Measurements from ENCODE around the gene SCN4A.

Gene SCN4A

GRCh38 chr17:63954402-63955063 lies 18.2 kb downstream of the SCN4A start:
- no peak for DNase-seq

DNA sequence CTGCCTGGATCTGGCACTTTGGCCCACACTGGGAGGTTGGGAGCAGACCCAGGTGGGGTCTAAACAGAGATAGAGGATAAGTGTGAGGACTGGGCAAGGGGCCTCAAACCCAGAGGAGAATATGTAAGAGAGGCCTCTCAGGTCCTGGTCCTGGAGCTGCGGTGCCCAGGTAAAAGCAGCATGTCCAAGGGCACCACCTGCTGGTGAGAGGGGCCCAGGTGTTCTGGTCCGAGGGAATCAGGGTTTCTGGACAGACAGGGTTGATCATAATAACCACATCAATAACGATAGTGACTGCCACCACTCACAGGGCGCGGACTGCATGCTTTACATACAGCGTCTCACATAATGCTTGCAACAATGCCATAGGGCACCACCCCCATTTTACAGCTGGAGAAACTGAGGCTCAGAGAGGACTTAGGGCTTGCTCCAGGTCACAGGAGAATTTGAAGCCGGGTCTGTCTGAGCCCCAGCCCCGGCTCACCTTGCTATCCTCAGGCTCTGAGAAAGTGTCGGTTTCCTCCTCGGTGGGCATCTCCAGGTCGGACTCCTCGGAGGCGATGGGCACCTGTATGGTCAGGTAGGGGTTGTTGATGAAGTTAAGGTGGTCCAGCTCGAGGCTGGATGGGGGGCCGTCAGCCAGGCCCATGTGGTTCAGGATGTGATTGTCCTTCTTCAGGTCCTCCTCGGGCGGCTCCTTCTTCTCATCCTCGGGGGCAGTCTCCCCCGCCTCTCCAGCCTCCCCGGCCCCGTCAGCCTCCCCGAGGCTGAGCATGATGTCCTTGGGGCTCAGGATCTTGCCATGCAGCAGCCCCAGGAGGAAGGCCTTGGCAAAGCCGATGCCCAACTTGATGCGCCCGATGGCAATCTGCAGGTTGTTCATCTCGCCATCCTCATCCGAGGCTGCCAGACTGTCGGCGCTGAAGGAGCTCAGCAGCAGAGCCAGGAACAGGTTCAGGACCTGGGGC lies 21.5 kb downstream of the SCN4A start:
- no peak for DNase-seq

GRCh38 chr17:63949576-63950250 lies 23.0 kb downstream of the SCN4A start:
- no peak for DNase-seq

DNA sequence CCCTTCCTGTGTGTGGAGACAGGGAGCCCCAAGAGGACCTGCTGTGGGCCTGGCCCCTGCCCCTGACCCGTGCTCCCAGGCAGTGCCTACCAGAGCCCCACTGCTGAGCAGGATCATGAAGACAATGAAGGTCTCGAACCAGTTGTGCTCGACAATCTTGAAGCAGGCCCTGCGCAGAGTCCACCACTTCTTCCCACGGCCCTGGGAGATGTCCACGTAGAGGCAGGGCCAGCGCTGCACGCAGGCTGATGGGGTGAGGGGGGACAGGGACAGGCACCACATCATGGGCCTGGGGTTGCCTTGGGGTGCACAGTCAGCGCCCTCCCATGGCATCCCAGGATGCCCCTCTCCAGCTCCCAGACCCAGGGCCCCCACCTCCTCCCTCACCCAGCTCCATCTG lies 24.2 kb downstream of the SCN4A start:
- no peak for DNase-seq

DNA sequence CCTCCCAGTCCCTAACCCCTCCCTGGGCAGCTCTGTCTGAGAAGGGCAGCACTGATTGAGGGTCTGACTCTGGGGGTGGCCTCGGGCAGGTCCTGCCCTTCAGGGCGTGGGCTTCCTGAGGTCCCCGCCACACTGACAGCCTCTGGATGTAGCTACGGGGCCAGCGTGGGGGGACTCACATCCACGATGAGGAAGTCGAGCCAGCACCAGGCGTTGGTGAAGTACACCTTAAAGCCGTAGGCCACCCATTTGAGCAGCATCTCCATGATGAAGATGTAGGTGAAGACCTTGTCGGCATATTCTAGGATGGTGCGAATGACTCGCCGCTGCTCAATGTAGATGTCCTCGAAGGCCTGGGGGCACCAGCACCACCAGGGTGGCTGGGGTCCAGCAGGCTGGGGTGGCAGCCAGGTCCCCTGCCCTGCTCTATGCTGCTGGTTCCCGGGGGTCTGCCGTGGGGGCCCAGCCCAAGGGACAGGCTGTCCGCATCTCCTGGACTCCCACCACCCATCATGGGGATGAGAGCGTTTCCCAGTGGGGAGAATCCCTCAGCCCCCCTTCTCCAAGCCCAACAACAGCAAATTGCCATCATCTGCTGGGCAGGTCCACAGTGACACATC lies 24.9 kb downstream of the SCN4A start:
- no peak for DNase-seq

DNA sequence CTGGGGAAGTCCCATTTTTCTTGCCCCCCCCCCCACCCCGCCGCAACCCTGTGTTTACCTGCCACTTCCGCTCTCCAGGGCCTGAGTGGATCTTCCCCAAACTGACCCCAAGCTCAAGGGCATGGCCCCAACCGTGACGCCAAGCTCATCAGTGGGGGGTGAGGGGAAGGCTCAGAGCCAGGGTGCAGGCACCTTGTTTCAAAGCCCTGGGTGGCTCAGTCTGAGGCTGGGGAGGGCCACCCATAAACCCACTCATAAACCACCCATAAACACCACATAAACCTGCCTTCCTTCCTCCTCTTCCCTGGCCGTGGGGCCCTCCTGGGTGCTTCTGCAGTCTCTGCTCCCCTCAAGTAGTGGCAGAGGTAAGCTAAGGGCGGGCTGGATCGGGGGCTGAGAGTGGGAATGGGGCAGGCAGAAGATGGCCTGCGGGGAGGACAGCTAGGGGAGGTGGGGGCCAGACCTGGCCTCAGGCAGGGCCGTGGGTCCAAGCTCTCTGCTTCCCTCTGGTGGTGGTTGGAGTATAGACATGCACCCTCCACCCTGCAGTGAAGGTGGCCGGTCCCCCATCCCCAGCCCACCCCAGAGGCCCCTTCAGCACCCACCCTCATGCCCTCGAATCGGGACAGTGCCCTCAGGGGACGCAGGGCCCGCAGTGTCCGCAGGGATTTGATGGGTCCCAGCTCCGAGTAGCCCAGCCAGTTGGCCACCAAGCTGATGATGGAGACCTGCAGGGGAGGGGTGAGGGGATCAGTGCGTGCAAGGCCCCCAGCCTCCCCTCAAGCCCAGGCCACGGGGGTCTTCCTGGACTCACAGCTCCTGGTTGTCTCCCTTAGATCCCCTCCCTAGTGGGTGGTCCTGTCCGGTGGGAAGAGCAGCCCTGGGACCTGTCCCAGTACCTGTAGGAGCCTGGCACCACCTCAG lies 26.0 kb downstream of the SCN4A start:
- DNase-seq = no peak

- no peak for DNase-seq
These were observed 26.8 kb downstream of the SCN4A start for GRCh38 chr17:63945784-63946439.

- DNase-seq = no peak
These were observed 27.8 kb downstream of the SCN4A start for GRCh38 chr17:63944736-63945499.

DNA sequence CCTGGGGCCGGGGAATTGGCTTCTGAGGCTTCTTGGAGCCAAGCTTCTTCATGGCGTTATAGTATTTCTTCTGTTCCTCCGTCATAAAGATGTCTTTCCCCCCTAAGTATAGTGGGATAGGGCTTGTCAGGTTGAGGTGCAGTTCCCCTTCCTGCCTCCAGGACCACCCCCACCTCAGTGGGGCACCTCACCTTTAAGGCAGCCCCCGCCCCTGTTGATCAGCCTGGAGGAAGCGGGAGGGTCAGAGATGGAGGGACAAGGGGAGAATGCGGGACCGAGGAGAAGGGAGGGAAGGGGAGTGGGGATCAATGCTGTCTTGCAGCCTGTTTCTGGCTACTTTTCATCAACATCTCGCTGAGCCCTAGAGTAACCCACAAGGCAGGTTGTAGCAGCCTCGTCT lies 29.0 kb downstream of the SCN4A start:
- no peak for DNase-seq

- DNase-seq = no peak
These were observed 30.3 kb downstream of the SCN4A start for GRCh38 chr17:63942309-63942985.

- DNase-seq = no peak
These were observed 31.0 kb downstream of the SCN4A start for GRCh38 chr17:63941751-63942150.

GRCh38 chr17:63941162-63941561 lies 31.6 kb downstream of the SCN4A start:
- DNase-seq = no peak

- DNase-seq = no peak
These were observed 32.1 kb downstream of the SCN4A start for GRCh38 chr17:63940584-63940983.

DNA sequence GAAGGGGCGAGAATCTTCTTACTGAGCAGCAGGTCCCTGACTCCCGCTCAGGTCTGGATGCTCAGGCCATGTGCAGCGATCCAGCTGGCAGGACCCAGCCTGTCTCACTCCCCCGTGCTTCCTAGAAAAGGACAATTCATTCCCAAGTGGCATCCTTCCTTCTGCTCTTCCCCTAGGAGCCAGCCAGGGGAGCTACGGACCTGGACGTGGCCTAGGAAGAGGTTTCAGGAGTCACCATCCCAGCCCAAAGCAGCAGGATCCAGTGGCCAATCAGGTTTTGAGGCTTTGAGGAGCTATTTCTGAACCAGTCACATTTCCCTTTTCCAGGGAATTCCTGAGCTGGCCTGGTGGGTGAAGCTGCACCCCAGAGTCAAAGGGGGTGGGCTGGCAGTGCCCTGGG lies 32.8 kb downstream of the SCN4A start:
- DNase-seq = no peak

DNA sequence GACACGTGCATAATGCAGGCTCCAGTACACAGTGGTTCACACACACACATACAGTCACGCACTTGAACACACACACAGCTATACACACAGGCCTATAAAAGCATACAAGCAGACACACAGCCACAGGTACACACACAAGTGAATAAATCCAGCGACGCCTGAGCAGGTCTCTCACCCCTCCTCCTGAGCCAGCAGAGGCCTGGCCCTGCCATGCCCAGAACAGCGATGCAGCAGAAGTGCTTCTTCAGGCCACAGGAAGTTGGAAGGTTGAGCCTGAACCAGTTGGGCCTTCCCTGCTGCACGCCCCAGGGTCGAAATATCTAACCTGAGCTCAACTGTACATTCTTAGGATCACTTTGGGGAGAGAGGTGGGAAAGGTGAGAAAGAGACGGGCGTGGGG lies 33.3 kb downstream of the SCN4A start:
- no peak for DNase-seq

- DNase-seq = no peak
These were observed 34.8 kb downstream of the SCN4A start for GRCh38 chr17:63937920-63938319.

DNA sequence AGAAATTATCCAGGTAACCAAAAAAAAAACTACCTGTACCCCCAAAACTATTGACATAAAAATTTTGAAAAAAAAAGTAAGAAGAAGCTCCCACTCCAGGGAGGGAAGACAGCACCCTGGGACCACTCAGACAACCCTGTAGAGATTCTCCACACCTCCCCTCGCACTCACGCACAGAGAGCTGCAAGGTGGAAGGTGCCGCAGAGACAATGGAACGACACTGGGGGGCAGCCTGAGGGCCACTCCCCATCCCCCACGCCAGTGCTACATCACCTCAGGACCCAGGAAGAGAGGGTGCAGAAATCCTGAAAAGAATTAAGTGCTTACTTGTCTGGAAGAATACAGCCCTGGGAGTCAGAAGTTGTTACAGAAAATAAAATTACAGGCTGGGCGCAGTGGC lies 35.4 kb downstream of the SCN4A start:
- no peak for DNase-seq

DNA sequence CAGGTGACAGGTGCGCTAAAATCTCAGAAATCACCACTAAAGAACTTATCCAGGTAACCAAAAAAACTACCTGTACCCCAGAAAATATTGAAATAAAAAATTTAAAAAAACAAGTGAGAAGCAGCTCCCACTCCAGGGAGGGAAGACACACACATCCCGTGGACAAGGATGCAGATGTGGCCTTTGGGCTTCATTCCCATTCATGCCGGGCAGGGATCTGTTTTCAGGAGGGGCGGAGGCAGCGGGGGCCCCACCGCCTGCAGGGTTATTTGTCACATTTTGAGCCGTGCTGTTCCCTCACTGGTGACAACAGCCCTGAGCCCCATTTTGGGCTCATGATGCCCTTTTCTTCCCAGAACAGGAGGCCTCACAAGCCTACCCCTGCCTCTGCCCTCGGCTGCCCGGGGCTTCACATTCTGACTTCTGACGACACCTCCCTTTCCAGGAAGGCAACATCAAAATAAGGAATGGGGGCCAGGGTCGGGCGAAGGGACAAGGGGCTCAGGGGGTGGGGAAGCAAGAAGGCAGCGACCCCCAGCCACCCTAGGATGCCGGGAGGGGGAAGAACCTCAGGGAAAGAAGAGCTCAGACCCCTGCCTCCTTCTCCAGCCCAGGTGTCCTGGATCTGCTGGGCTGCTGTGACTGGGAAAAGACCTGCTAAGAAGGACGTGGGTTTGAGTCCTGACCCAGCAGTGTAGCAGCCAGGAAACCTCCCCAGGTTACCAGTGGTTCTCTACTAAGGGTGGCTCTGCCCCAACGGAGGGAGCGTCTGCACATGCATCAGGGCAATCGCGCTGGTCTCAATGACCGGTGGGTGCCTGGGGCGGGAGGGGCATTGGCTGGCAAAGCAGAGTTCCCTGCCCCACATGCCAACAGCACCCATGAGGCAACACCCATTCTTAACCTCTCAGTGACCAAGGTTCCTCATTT lies 38.3 kb downstream of the SCN4A start:
- no peak for DNase-seq

DNA sequence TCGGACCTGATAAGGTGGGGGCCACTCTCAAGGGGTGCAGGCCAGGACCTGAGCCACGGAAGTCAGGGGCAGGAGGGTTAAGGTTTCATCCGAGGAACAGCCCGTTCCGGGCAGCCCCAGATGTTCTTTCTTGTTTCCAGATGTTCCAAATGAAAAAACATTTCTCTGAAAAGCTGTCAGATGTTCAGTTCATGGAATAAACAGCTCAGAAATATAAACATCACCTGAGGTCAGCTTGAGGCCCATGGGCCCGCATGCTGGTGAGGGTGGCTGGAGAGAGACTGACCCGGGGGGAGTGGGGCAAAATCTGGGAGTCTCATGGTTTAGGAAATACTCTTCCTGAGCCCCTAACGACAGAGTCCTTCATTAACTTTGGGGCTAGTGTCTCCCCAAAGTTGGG lies 39.1 kb downstream of the SCN4A start:
- no peak for DNase-seq

Data from DMS79 treated with DMSO at 0.1 percent for 48 hours (cell line).